Kidney tubule cell (primary cell): ENCODE measurements around the gene PPT1.

Source experiments
- DNase-seq: peaks from one replicate; pipeline ENCODE4 v3.0.0-alpha.2; 2018; ENCODE audit warnings: low spot score

The PPT1 gene

DNA sequence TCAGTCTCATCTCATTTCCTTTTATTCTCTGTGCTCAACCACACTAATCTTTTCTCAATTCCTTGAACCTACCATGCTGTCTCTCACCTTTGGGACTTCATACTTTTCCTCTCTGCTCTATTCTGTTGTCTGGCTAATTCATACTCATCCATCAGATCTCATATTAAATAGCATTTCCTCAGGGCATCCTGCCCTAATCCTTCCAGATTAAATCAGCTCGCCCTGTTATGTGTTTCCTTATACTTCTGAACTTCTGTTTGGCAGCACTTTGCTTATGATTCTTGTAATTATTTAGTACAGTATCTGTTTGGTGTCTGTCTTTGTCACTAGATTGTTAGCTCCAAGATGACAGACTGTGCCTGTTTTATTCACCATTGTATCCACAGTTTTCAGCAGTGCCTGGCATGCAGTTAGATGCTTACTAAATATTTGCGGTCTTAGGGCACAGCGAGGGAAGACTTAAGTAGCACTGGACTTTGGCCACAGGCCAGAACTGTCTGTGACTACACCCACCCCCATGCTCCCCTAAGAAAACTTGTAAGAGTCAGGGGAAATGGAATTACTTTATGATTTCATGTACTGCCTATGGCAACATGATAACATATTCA is 66.4 kb downstream of the PPT1 start:
- peak; percentile 49 for DNase-seq

DNA sequence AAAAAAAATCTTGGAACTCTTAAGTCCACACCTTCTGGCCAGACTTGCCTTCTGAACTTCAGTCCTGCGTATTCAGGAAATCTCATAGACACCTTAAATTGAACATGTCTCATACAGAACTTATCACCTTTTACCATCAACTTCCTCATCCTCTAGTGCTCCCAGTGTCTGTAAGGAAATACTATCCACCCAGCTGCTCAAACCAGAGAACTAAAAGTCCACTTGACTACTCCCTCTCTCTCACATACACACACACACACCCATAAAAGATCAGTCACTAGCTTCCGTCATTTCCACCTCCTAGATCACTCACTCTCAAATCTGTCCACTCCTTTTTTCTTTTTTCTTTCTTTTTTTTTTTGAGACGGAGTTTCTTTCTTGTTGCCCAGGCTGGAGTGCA is 67.4 kb downstream of the PPT1 start:
- no peak for DNase-seq

DNA sequence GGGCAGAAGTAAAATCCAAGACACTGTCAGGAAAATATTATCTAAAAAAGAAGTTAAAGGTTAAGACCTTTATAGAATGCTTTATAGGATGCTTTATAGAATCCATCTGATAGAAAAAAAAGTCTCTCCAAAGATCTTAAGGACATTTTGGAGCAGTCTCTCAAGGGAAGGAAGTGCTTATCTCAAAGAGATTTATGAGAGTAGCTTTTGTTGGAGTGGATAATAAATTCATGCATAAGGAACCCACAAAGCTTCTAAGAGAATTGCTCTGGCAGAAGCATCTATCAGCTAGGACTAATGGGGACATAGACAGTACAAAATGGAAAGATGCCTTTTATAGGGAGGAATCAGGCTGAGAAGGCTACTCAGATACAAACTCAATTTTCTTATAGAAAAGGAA is 69.4 kb downstream of the PPT1 start:
- DNase-seq, result no peak

DNA sequence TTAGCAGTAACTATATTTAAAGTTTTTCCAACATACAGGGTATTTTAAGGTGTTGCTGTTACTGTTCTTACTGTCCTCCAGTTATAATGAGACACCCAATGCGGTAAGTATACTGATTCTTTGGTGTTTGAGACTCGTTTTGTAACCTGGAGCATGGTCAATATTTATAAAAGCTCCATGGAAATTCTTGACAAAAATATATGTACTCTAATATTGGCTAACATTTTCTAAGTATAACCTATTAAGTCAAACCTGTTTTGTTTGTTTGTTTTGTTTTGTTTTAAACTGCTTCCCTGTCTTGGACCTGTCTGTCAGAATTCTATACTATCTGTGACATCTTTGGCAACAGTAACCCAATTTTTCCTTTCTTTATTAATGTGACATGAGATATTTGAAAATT is 72.4 kb downstream of the PPT1 start:
- no peak for DNase-seq

DNA sequence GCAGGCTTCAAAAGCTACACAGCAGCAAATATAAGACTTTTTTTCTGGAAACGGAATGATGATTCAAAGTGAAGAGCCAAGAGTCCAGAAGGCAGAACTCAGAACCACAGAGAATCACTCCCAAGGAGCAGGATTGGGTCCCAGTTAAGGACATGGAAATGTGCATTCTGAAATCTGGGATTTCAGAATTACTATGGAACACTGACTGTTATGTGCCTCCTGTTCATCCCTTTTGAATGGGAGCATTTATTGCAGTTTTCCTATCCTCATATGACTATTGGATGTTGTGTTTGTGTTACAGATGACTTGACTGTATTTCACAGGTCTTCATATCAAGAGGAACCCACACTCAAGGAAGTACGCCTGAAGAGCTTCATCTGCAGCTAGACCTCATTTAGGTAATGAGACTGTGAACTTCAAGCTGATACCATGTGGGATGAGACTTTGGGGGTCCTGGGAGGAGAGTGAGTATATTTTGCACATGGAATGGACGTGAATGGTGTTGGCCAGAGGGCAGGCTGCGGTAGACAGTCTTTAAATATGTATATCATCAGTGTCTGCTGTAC is 73.6 kb downstream of the PPT1 start:
- DNase-seq, result no peak
